Panc1 (cell line): ENCODE results near the gene SOX21. TPM values are rescaled to one million over a fixed set of nuclear protein-coding genes. Genes with fewer than 3 reads are reported as not detected.
A peak's percentile ranks its signal among the peaks of the same experiment; 100 is the strongest.

Source experiments
- ATAC-seq: fragments of 200-7000 bp; cut with Tn5 transposase; 2 replicates; pipeline ENCODE4 v1.9.1; 2020; ENCODE audit warnings: mild to moderate bottlenecking, moderate library complexity
- BruUV-seq: library from RNA; stranded (reverse); fragments of 400-500 nt; replicated peaks from 2 replicates; lab custom pipeline; 2021; lab: Mats Ljungman, UMichigan
- CTCF ChIA-PET: fragments of 300-600 bp; sonication (Branson Sonifier 250); formaldehyde crosslinking; loops from one replicate; lab custom pipeline; 2022; ENCODE audit warnings: antibody characterized with exemption; lab: Charles Lee
- POLR2A ChIA-PET: fragments of 300-600 bp; sonication (Branson Sonifier 250); formaldehyde crosslinking; loops from one replicate; lab custom pipeline; 2022; ENCODE audit warnings: antibody characterized with exemption; lab: Charles Lee
- DNase-seq: peaks from one replicate; pipeline ENCODE4 v3.0.0-alpha.2; 2010; ENCODE audit warnings: low read depth, low spot score
- H3K27ac ChIP-seq: 2 replicates; pipeline ENCODE4 v1.5.1; 2011; ENCODE audit warnings: mild to moderate bottlenecking, low read length, inconsistent platforms
- H3K27me3 ChIP-seq: fragments of 200-500 bp; sonication (Bioruptor generic); 2 replicates; pipeline ENCODE4 v1.6.0; 2014; ENCODE audit warnings: low read length, inconsistent platforms; ENCODE audit not compliant: control insufficient read depth, insufficient read depth
- H3K36me3 ChIP-seq: fragments of 200-500 bp; sonication (Bioruptor generic); 2 replicates; pipeline ENCODE4 v1.5.1; 2014; ENCODE audit warnings: inconsistent platforms, mild to moderate bottlenecking, low read length, moderate library complexity; ENCODE audit not compliant: control insufficient read depth, insufficient read depth
- H3K4me1 ChIP-seq: 2 replicates; pipeline ENCODE4 v1.5.1; 2011; ENCODE audit warnings: inconsistent platforms, mild to moderate bottlenecking, low read length, moderate library complexity; ENCODE audit not compliant: control insufficient read depth, insufficient read depth
- H3K4me3 ChIP-seq, 2 experiments: 2 replicates each; pipeline ENCODE4 v1.5.1; 2011 to 2012; ENCODE audit warnings: low read depth in 2 of 2, low read length in 2 of 2, mild to moderate bottlenecking in 2 of 2, inconsistent platforms in 1 of 2, moderate library complexity in 1 of 2
- H3K9me3 ChIP-seq: fragments of 200-500 bp; sonication (Bioruptor generic); 2 replicates; pipeline ENCODE4 v1.5.1; 2014; ENCODE audit warnings: low read depth, mild to moderate bottlenecking, inconsistent platforms, low read length, moderate library complexity; ENCODE audit not compliant: control insufficient read depth, insufficient read depth
- POLR2AphosphoS5 ChIP-seq: IDR thresholded peaks from 2 replicates; pipeline ENCODE4 v1.6.1; 2012; ENCODE audit warnings: mild to moderate bottlenecking, low read depth, low read length, moderate library complexity
- SIN3A ChIP-seq: IDR thresholded peaks from 2 replicates; pipeline ENCODE4 v1.6.1; 2012; ENCODE audit warnings: low read depth, mild to moderate bottlenecking, low read length, moderate library complexity, borderline replicate concordance; ENCODE audit not compliant: insufficient read depth
- TCF7L2 ChIP-seq: IDR thresholded peaks from 2 replicates; pipeline ENCODE4 v1.6.1; 2011; ENCODE audit warnings: mild to moderate bottlenecking, low read depth, low read length, inconsistent platforms
- in situ Hi-C: cut with HindIII; loops from 2 replicates; pipeline ENCODE4 v1.10.0; 2016; ENCODE audit warnings: low sequenced_read_pairs, low pct_unique_long_range_greater_than_20kb
- intact Hi-C: fragments of 100-400 bp; cut with micrococcal nuclease; formaldehyde crosslinking; loops from one replicate; pipeline ENCODE4 v1.10.0; 2022; ENCODE audit not compliant: unreplicated experiment
- total RNA-seq: library from RNA; stranded (reverse); gene quantifications from one replicate; pipeline ENCODE4 v1.2.1, GENCODE V29; 2021; ENCODE audit not compliant: unreplicated experiment
- TF ChIP-seq, protein P1 (sequence below): fragments of 450-650 bp; IDR thresholded peaks from 2 replicates; pipeline ENCODE4 v1.5.1; 2017; ENCODE audit warnings: mild to moderate bottlenecking
- TF ChIP-seq, protein P2 (sequence below), 2 experiments: IDR thresholded peaks; 2 replicates each; pipeline ENCODE4 v1.6.1; 2011 to 2012; ENCODE audit warnings: low read depth in 2 of 2, control low read depth in 1 of 2, low read length in 1 of 2, mild to moderate bottlenecking in 1 of 2, moderate library complexity in 1 of 2; ENCODE audit not compliant: insufficient read depth in 1 of 2

SOX21 gene
- total RNA-seq, 1 experiment from 2014 or later, result 3.5 TPM

DNA sequence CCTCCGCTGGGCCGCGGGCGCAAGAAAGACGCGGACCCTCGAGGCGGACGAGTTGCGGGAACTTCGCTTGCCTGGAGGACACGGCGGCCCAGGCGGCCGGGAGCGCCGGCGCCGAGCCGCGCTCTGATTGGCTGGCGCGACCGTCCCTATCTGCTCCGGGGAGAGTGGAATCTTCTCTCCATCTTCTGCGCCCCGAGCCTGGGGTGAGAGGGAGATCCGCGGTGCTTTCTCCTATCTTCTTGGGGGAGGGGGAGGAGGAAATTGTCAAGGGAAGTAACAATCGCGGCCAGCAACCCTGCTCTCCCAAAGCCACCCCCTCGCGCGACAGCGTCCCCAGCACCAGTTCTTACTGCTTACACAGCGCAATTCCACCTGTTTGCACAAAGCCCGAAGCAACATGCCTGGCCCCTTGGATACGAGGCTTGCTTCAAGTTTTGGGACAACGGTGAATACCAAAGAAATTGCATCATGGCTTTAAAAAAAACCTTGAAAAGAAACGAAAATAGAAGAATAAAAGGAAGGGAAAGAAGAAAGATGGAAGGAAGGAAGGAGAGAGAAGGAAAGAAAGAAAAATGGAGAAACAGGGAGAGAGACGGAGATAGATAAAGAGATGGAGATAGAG is 4.8 kb downstream of the SOX21 start:
- POLR2A ChIA-PET, result no interaction called here
- intact Hi-C loops, result no loop called here
- H3K4me3 ChIP-seq, result peak overlapping the region; percentile 34 to 59
- no peaks in the 10 kb centered on the region for H3K9me3 ChIP-seq
- DNase-seq, result no peak
- peaks cover 4% of the 10 kb centered on the region; the same call in 1 of the 2 replicates for H3K27me3 ChIP-seq
- H3K27ac ChIP-seq, result no peak overlapping the region
- no TSS peak for BruUV-seq
- ATAC-seq, result no peak
- peaks cover 4% of the 10 kb centered on the region; the same call in 1 of the 2 replicates for H3K4me1 ChIP-seq
- in situ Hi-C loops, result no loop called here
- CTCF ChIA-PET, result no interaction called here
- TF ChIP-seq, protein P1, sequence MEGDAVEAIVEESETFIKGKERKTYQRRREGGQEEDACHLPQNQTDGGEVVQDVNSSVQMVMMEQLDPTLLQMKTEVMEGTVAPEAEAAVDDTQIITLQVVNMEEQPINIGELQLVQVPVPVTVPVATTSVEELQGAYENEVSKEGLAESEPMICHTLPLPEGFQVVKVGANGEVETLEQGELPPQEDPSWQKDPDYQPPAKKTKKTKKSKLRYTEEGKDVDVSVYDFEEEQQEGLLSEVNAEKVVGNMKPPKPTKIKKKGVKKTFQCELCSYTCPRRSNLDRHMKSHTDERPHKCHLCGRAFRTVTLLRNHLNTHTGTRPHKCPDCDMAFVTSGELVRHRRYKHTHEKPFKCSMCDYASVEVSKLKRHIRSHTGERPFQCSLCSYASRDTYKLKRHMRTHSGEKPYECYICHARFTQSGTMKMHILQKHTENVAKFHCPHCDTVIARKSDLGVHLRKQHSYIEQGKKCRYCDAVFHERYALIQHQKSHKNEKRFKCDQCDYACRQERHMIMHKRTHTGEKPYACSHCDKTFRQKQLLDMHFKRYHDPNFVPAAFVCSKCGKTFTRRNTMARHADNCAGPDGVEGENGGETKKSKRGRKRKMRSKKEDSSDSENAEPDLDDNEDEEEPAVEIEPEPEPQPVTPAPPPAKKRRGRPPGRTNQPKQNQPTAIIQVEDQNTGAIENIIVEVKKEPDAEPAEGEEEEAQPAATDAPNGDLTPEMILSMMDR, result no peak
- TF ChIP-seq POLR2AphosphoS5 (no peak), TCF7L2 (no peak), SIN3A (no peak)
- TF ChIP-seq, protein P2, sequence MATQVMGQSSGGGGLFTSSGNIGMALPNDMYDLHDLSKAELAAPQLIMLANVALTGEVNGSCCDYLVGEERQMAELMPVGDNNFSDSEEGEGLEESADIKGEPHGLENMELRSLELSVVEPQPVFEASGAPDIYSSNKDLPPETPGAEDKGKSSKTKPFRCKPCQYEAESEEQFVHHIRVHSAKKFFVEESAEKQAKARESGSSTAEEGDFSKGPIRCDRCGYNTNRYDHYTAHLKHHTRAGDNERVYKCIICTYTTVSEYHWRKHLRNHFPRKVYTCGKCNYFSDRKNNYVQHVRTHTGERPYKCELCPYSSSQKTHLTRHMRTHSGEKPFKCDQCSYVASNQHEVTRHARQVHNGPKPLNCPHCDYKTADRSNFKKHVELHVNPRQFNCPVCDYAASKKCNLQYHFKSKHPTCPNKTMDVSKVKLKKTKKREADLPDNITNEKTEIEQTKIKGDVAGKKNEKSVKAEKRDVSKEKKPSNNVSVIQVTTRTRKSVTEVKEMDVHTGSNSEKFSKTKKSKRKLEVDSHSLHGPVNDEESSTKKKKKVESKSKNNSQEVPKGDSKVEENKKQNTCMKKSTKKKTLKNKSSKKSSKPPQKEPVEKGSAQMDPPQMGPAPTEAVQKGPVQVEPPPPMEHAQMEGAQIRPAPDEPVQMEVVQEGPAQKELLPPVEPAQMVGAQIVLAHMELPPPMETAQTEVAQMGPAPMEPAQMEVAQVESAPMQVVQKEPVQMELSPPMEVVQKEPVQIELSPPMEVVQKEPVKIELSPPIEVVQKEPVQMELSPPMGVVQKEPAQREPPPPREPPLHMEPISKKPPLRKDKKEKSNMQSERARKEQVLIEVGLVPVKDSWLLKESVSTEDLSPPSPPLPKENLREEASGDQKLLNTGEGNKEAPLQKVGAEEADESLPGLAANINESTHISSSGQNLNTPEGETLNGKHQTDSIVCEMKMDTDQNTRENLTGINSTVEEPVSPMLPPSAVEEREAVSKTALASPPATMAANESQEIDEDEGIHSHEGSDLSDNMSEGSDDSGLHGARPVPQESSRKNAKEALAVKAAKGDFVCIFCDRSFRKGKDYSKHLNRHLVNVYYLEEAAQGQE (IDR thresholded peaks at IDR 0.05; ENCODE audit: insufficient read depth in 1 of 2, low read depth in 2 of 2, low read length in 1 of 2), result no peak
- H3K36me3 ChIP-seq, result no peaks in the 10 kb centered on the region

DNA sequence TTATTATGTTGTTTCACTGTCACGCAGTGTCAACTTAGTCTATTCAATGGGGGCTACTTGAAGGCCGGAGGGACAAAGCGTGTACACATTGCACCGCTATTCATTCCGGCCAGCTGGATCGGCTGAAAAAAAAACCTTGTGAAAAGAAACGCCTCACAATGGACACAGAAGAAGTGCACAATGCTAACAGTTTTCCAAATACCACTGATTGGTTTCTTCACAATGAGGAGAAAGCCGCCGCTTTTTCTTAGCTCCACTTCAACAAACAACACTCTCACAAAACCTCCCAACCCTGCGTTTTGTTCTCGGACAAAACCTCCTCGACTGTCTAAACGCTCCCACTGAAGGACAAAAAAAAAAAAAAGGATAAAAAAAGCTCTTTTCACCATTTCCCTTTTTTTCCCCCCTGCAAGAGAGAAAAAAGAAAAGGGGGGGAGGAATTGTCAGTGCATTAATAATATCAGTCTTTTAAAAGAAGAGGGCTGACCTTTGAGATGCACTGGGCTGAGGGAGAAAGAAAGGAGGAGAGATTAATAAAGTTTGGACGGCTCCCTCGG is 5.4 kb downstream of the SOX21 start:
- TF ChIP-seq, protein P2 (IDR thresholded peaks at IDR 0.05; ENCODE audit: insufficient read depth in 1 of 2, low read depth in 2 of 2, low read length in 1 of 2), result no peak
- TF ChIP-seq TCF7L2, result no peak
- TF ChIP-seq SIN3A, result no peak
- TF ChIP-seq POLR2AphosphoS5, result no peak
- TF ChIP-seq, protein P1, result no peak
- no peaks in the 10 kb centered on the region for H3K9me3 ChIP-seq
- peaks cover 4% of the 10 kb centered on the region; the same call in 1 of the 2 replicates for H3K27me3 ChIP-seq
- no peaks in the 10 kb centered on the region for H3K36me3 ChIP-seq
- ATAC-seq (no peak), DNase-seq (no peak)
- peak overlapping the region; percentile 34 to 59 for H3K4me3 ChIP-seq
- CTCF ChIA-PET, result no interaction called here
- H3K27ac ChIP-seq, result no peak overlapping the region
- POLR2A ChIA-PET, result no interaction called here
- peaks cover 4% of the 10 kb centered on the region; the same call in 1 of the 2 replicates for H3K4me1 ChIP-seq
- BruUV-seq, result no TSS peak
- intact Hi-C loops (no loop called here), in situ Hi-C loops (no loop called here)
